GM15510 (cell line): ENCODE data around the gene HECTD4.

Source experiments
- POLR2A ChIP-seq: IDR thresholded peaks from 3 replicates; pipeline ENCODE4 v1.6.1; 2011; ENCODE audit warnings: borderline replicate concordance; ENCODE audit not compliant: insufficient read length; ENCODE audit errors: extremely low read depth

Gene HECTD4

GRCh38 chr12:112409906-112410244, 27.6 kb upstream of the HECTD4 start:
- TF ChIP-seq POLR2A: no peak

DNA sequence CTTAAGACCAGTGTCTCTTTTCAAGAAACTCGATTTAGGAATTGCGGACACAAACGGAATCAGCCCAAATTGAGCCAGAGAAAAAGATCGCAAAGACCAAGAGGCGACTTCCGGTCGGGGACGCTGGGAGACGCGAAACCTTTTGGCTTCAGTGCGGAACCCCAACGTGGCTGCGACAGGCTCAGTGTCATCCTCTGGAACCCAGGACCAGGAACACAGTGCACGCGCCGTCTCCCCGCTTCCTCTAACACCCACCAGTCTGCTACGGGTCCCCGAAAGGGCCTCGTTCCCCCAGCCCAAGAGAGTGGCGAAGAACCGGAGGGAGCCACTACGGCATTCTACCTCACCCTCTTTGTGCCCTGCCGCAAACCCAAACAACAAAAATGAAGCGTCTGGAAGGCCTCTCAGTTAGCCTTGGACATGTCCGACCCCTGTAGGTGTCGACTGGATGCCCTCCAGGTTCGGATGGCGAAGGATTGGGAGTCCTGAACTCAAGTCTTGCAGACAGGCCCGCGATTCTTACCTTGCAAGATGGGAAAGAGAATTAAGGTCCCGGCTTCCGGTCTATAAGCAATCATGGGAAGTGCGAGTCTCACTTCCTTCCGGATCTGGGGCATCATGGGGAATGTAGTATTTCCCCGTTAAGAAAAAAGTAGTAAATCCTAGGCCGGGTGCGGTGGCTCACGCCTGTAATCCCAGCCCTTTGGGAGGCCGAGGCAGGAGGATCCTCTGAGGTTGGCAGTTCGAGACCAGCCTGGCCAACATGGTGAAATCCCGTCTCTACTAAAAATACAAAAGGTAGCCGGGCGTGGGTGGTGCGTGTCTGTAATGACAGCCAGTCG, 27.1 kb upstream of the HECTD4 start, which contains the start of gene RPL6:
RPL6 (minus strand) TSS at position 542 of the 842 bp plus-strand sequence. CDS start 949 bp downstream, outside the sequence.
- peak; percentile 94 for TF ChIP-seq POLR2A

DNA sequence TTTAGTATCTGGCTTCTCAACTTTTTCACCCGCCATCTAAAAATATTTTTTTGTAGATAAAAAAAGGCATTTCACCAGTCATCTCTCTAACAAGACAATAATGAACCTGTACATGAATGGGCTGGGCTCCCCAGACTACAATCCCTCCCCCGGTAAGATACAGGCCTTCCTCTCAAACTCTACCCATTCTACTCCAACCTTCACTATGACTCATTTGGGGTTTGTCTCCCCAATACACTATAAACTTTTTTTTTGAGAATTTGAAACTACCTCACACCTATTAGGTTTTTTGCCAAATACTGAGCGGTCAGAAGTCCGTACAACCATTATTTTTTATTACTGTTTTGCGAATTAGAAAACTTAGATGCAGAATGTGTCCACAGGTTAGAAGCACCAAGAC, 26.4 kb upstream of the HECTD4 start:
- TF ChIP-seq POLR2A: no peak

DNA sequence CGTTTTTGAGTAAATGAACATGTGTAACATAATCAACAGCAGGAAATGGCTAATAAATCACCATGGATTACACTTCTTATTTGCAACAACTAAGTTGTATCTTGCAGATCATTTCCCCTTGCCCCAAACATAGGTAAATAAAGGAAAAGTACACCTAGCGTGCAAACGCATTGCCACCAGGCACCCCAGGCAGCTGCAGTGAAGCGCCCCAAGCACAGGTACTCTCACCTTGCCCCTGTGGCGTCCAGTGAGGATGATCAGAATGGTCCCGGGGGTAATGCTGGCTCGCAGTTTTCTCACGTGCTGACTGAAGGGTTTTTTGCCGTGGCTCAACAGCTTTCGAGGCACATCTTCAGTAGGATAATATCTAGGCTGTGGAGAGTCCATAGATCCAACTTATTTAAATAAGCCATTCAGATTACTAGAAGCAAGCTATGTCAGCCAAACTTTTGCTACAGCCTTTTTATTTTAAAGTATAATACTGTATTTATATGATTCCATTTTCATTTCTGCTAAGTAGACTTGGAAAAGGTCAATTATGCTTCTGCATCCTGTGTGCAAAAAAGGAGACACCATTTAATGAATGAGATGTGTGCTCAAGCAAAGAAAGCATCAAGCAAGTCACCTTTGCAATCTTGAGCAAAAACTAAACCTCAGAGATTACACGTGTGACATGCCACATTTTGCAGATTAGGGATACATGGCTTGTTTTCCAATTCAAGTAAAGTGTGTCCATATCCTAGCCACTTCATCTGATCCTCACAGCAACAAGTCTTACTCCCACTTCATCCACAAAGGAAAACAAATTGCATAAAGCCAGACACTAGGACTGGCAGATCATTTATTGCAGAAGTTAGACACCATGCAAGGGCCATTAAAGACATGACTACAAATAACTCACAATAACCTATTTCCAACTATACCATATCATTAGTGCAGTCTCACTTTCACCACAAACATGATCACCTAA, 24.6 kb upstream of the HECTD4 start:
- no peak for TF ChIP-seq POLR2A

GRCh38 chr12:112401903-112402498, 19.8 kb upstream of the HECTD4 start:
- TF ChIP-seq POLR2A: no peak

DNA sequence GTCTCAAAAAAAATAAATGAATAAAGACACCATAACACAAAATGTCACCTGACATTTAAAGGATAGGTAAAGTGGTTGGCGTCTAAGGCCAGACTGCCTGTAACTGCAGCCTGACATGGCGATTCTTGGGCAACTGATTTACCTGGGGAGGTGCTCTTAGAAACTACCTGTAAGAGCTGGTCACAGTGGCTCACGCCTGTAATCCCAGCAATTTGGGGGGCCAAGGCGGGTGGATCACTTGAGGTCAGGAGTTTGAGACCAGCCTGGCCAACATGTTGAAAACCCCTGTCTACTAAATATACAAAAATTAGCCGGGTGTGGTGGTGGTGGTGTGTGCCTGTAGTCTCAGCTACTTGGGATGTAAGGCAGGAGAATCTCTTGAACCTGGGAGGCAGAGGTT, 18.8 kb upstream of the HECTD4 start:
- TF ChIP-seq POLR2A: no peak

- no peak for TF ChIP-seq POLR2A
These were observed 11.1 kb upstream of the HECTD4 start for GRCh38 chr12:112393328-112393727.

DNA sequence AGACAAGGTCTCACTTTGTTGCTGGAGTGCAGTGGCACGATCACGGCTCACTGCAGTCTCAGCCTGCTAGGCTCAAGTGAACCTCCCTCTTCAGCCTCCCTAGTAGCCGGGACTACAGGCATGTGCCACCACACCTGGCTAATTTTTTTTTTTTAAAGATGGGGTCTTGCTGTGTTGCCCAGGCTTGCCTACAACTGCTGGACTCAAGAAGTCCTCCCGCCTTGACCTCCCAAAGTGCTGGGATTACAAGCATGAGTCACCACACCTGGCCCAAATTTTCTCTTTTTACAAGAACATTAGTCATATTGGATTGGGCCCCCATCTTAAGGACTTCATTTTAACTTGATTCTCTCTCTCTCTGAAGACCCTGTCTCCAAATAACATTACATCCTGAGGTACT, 7.0 kb upstream of the HECTD4 start:
- TF ChIP-seq POLR2A: no peak

- no peak for TF ChIP-seq POLR2A
These were observed 4.5 kb upstream of the HECTD4 start for GRCh38 chr12:112386726-112387125.

DNA sequence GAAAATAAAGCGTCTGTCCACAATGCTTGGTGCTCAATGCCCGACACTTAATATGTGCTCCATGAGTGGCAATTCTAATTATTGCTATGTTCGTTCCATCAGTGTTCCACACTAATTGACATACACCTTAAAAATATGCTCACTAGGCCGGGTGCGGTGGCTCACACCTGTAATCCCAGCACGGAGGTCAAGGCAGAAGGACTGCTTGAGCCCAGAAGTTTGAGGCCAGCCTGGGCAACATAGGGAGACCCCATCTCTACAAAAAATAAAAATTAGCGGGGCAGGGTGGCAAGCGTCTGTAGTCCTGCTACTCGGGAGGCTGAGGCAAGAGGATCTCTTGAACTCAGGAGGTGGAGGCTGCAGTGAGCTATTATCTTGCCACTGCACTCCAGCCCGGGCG, 635 bp upstream of the HECTD4 start:
- no peak for TF ChIP-seq POLR2A

- no peak for TF ChIP-seq POLR2A
These were observed 787 bp downstream of the HECTD4 start for GRCh38 chr12:112381406-112381882.

- no peak for TF ChIP-seq POLR2A
These were observed 1.4 kb downstream of the HECTD4 start for GRCh38 chr12:112380663-112381405.

- no peak for TF ChIP-seq POLR2A
These were observed 7.1 kb downstream of the HECTD4 start for GRCh38 chr12:112375105-112375504.

DNA sequence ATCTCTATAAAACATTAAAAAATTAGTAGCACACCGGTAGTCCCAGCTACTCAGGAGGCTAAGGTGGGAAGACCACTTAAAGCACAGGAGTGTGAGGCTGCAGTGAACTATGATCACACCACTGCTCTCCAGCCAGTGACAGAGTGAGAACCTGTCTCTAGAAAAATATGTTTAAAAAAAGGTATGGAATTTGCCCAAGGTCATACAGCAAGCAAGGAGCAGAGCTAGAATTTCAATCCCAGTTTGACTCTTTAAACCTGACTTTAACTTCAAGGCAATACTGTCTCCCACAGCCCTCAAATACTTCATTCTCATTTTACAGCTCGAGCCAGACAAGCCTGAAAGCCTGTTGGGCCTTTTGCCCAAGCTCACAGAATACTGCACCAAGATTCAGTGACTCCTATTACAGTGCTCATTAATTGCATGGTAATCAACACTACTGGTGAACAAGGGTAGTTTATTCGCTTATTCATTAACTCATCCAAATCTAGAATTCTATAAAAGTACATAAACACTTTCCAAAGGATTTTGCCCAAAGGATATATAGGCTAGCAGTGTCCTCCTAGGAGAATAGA, 8.0 kb downstream of the HECTD4 start:
- TF ChIP-seq POLR2A: no peak

- no peak for TF ChIP-seq POLR2A
These were observed 11.2 kb downstream of the HECTD4 start for GRCh38 chr12:112370868-112371510.
